ENCODE results near the gene NEIL1.
A peak's percentile ranks its signal among the peaks of the same experiment; 100 is the strongest.
"Not testable (repeated sequence)": the region's sequence is repeated elsewhere in the genome, so short reads cannot be mapped to it uniquely, and the experiment has no call there.

NEIL1 gene

DNA sequence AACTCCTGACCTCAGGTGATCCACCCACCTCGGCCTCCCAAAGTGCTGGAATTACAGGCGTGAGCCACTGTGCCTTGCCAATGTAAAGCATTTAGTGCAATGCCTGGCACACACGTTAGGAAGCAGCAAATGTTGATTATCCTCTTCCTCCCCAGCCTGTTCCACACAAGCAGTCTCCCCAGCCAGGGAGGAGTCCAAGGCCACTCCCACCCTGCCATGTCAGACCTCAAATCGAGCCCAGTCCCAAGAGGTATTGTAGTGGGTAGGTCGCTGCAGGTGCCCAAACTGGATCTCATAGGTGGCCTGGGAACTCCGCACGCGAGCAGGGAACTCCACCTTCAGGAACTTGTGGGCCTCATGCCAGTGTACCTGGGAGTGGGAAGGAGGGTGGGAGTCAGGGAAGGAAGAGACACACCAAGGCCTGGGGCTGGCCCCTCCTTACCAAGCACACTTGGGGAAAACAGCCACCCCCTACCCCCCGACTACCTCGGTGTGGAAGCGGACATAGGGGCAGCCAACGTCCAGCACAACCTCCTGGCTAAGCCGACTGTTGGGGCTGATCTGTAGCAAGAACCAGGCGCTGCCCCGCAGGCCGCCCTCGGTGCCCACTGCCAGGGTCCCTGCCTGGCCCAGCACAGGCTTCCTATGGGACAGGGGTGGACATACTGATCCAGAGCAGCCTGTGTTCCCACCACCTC is 11.3 kb downstream of the NEIL1 start:
- DNase-seq: no peak

DNA sequence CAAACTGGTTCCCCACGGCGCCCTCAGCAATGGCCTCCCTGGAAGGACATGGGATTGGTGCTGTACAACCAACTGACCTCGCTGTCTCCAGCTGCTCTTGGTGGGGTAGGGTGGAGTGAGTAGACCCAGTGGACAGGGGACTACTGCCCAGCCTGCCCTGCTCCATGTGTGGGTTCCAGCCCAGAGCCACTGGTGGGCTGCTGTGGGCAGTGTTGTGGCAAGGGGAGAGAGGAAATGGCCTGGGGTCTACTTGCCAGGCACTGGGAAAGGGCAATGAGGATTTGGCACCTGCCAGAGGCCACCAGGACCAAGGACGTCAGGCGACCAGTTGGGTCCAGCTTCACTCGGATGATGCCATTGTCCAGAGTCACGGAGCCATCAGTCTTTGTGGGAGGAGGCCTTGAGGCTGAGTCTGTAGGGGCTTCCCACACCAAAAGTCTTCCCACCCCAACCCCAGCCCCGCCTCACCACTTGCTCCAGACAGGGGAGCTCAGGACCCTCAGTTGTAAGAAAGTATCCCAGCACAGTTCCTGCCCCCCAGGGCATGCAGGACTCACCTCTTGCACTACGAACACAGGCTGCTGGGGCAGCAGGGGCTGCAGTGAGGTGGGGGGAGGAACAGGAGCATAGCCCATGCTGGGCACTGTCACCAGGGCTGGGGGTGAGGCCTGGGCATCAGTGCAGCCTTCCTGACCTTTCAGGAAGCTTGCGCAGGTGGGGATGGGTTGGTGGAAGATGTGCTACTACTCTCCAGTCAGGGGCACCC is 12.1 kb downstream of the NEIL1 start:
- DNase-seq: no peak

DNA sequence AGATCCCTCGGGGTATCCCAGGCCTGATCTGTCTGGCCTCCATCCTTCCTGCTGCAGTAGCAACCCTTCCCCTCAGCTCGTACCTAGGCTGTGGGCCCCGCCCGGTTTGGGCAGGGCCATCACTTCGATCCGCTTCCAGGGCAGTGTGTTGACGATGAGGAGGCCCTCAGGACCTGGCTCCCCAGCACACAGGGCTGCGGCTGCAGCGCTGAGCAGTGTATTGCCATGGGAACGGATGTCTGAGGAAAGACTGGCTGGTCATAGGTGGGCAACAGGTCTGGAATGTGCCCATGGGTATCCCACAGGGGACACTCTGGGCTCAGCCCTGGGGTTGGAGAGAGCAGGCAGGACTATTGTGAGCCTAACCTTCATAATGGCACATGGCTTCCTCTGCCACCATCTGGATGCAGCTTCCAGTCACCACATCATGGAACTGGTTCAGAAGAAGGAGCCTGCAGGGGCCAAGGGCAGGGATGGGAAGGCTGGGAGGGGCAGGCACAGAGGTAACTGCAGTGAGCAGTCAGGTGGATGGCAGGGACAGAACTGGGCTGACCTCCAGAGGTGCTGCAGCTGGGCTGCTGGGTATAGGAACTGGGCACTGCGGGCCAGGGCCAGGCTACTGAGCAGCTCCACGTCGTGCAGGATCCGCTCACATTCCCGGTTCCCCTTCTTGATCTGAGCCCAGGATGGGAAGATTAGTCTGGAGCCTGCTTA is 12.9 kb downstream of the NEIL1 start:
- DNase-seq: no peak

DNA sequence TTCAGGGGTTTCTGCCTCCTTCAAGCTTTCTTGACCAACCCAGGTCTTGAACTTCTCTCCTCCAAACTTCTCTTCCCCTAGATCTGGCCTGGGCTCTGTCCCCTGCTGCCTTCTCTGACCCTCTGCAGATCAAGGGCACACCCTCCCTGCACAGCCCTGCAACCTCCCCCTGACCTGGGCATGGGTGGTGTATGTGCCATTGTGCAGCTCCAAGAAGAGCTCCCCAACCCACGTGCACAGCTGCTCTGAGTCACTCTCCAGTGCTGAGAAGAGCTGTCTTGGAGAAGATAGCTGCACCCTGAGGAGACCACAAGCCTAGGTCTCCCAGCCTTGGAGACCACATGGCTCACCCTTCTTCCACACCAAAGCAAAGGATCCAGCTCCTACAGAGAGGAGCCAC is 13.6 kb downstream of the NEIL1 start:
- no peak for DNase-seq

DNA sequence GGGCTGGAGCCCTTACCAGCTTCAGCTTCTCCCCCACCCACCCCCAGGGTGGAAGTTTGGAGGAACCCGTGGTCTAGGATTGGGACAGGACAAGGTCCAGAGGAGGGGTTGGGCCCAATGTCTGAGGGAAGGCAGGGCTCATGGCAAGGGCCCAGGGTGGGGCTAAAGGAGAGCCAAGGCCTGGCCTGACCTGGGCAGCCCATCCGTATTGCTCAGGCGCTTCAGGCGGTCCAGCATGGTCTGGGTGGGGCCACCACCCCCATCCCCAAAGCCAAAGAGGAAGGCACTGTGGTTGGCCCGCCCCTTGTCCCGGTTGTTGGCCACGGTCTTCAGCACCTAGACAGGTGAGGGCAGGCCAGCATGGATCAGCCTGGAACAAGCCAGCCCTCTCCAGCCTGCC is 14.0 kb downstream of the NEIL1 start:
- no peak for DNase-seq

DNA sequence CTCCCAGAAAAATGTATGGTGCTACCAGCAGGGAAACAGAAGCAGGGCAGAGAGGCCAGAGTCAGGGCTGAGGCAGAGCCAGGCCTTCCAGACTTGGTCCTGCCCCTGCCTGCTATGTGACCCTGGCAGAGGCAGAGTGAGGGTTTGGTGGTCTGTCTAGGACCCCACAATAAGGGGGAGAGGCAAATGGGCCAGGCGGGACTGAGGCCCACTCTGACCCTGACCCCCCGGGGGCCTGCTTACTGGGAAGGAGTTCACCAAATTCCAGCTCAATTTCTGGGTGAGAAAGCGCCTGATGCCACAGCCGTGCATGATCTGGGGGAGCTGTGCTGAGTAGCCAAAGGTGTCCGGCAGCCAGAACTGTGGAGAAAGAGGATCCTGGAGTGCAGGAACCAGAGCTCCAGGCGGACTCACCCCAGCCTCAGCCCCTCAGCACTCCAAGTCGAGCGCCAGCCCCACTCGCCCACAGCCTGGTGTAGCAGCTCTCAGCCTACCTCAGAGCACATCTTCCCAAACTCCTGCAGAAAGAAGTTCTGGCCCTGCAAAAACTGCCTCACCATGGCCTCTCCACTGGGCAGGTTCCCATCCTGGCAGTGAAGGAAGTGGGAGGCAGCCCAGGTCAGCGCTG is 14.6 kb downstream of the NEIL1 start:
- no peak for DNase-seq

DNA sequence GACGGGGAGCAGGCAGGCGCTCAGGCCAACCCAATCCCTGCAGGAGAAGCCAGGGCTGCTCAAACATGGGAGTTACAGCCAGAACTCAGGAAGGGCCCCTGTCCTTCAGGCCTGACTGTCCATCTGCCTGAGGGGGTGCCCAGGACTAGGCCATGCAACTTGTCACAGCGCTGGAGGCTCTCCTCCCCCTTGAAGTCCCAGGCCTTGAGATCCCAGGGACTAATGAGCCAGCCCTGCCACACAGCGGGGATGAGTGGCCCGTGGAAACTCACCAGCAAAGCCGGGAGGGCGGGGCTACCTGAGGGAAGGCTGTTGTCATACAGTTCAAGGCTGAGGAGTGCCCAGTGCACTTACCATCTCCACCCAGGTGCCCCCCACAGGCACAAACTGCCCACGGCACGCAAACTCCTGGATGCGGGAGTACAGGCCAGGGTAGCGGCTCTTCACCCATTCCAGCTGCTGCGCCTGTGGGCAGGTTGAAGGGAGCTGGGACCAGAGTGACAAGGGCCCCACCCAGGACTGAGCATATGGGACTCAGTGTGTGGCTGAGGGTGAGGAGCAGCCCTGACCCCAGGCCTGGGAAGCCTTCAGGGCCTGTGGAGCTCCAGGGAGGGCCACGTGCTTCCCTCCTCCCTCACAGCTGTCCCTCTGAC is 15.3 kb downstream of the NEIL1 start:
- DNase-seq: no peak

DNA sequence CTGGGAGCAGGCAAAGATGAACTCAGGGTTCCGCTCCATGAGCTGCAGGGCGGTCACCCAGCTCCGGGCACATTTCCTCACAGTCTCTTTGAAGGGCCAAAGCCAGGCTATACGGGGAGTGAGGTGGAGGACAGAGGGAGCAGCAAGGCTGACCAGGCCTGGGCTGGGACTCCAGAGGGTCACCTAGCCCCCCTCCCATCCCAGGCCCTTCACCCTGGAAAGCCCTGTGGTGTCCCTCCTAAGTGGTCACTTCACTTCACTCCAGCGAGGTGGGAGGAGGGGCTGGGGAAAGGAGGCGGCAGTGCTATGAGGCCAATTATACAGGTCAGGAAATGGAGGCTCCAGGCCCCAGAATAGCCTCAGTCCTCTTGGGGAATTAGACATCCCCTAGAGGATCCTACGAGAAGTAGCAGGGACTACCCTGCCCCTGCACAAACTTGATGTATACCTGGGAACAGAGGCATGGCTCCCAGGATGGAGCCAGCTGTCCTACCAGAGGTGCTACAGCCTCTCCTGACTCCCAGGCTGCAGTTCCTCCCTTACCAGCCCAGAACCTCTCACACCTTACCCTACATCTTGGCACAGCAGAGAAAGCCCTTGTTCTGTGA is 15.9 kb downstream of the NEIL1 start:
- DNase-seq: no peak

DNA sequence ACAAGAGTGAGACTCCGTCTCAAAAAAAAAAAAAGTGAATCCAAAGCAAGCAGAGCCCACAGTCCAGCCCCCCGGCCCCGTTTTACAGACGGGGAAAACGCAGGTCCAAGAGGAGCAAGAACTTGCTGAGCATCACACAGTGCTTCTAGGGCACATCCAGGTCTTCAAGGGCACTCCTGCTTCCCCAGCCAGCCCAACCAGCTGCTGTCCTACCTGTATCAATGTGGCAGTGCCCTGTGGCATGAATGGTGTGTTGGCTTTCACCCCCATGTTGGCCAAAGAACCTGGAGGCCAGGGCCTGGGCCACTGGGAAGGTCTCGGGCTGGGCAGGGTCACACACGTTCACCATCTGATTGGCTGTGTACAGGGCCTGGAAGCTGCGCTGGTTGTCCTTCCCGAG is 16.9 kb downstream of the NEIL1 start:
- no peak for DNase-seq

DNA sequence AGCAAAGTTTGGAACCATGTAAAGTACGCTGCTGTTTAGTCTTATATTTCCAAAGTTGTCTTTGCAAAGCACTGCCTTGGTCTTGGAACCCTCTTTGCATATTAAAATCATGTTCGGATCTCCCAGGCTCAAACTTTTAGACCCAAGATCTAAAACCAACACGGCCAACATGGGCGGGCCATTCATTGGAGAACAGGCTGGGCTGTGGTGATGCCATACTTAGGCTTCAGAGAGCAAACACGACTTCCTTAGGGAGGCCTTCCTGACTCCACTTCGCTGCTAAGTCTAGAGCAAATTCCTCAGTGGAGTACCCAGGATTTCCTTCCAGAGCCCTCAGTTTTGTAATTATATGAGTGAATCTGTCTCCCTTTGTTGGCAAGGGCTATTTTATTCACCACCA is 18.0 kb downstream of the NEIL1 start:
- DNase-seq: no peak

DNA sequence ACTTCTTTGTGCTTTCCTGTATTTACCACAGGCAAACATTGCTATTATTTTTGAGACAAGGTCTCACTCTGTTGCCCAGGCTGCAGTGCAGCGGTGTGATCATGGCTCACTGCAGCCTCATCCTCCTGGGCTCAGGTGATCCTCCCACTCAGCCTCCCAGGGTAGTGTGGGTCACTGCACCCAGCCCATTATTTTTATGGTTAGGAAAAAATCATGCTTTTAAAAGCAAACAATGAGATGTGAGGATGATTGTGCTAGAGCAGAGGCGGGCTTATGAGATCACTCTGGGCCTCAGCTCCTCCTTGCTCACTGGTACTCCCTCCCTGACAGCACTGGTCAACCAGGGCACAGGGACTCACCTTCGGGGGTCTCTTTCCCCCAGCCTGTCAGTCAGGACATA is 19.3 kb downstream of the NEIL1 start:
- DNase-seq: no peak

DNA sequence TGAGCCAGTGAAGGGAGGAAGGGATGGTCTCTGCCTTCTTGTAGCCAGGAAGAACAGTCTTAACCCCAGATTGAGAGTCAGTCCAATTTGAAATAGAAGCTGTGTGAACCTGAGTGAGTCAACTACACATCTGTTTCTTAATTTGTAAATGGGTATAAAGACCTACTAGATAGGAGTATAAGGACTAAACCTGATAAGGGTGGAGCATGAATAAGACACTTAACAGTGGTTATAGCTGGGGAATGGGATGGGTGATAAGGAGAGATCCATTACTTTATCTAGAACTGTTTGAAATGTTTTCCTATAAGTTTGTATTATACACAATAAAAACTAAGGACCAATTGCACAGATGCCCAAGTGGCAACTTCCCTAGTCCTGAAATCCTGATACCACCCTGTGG is 20.2 kb downstream of the NEIL1 start:
- no peak for DNase-seq

DNA sequence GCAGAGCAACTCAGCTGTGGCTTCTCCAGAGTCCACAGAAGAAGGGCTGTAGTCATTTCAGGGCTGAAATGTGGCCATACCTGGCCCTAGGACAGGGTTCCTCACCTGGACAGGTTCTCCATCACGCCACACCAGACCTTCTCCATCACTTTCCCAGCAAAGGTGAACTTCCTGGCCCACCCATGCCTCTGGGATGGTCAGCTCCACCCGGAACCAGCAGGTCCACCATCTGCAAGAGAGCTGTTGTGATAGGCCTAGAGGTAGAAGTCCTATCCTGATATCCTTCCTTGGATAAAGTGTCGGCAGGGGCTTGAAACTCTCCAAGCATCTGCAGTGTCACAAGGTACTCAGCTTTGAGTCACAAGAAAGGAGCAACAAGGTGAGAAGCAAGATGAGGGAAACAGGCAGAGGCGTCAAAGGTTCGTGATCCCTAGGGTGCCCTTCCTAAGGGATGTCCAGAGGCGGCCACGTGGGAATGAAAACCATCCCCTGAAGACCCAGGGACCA is 20.6 kb downstream of the NEIL1 start:
- DNase-seq: no peak

DNA sequence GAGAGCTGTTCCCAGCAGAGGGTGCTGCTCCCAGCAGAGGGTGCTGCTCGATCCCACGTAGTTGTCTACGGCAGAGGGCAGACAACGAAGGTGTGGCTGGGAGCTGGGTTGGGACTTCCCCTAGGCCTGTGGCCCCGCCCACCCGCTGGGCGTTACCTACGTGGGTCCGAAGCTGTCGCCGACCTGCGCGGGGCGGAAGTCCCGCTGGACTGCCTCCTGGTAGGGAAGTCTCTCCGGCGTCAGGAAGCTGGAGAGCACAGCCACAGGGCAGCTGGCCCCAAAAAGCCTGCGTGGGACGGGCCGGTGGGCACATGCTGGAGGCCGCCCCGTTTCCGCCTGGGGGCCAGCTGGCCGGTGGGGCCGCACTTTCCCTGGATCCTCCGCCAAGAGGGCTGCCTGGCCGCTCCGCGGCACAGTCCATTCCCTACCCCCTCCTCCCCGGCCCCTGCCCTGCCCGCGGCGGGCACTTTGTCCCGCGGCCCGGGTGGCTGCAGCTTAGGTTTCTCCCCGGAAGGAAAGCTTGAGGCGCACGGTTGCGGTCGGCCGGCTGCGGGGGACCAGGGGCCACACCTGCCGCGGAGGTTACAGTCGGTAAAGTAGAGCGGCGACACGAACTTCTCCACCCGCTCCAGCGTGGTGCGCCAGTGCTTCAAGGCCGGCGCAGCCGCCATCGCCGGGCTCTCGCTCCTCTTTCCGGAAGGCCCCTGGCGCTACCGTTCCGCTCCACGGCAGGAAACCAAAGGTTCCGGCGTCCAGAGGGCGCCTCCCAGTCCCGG is 21.3 kb downstream of the NEIL1 start, which contains the start of gene MAN2C1:
TSS of gene MAN2C1 (minus strand) at position 695 of the 776 bp plus-strand sequence. CDS start at position 671, 24 bp downstream.
- peak; percentile 93 to 94 for DNase-seq

DNA sequence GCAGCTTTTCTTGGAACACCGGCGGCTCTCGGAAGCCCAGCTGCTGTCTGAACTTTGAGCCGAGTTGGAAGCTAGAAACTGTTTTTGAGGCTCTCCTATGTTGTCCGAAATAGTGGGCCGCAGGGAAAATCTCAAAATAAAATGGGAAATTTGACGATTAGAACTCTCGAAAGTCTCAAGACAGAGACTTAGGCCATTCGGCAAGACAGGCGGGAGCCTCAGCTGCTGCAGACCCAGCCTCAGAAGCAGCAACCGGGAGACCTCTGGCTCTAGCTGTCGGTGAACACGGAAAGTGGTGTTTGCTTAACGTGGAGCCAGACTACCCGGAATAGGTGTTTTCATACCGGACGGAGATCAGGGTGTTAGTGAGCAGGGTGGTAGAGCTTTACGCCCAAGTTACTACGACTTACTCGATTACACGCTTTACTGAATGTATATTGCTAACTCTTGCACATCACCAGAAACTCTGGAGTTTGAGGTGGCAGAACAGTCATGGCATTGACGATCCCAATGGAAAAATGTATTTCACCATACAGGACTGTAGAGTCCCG is 21.9 kb downstream of the NEIL1 start:
- DNase-seq: peak in 1 of 2 donors; percentile 40

DNA sequence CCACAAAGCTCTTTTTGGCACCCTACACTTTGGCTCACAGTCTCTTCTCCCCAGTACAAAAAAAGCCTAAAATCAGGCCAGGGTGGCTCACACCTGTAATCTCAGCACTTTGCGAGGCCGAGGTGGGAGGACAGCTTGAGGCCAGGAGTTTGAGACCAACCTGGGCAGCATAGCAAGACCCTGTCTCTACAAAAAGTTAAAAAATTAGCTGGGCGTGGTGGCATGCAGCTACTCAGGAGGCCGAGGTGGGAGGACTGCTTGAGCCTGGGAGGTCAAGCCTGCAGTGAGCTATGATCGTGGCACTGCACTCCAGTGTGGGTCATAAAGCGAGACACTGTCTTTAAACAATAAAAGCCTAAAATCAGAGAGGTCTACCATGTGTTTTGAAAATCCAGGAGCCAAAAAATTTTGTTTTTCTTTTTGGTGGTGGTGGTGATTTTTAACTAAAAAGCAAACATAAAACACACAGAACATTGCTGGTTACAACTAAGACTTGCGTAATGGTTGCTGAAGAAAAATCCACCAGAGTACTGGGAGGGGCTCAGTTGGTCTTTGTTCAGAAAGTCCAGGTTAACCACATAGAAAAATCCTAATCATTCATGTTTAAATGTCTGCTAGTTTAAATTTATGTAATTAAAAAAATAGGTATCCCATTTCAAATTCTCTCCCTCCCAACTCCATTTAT is 23.2 kb downstream of the NEIL1 start:
- no peak for DNase-seq

DNA sequence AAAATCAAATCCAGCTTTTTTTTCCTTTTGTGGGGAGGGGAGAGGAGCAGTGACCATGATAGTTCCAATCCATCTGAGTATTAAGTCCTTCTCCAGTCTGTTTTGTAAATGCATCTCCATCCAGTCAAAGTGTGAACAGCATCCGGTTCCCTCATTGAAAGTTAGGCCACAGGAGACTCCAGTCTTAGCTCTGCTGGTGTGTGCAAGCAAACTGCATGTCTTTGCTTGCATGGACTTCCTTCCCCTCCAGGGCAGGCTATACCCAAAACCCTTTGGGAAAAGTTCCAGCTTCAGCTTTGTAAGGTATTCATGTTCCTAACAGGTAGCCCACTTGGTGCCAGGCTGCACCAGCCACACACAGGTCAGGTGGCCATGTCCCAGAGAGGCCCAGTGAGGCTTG is 24.6 kb downstream of the NEIL1 start:
- no peak for DNase-seq

DNA sequence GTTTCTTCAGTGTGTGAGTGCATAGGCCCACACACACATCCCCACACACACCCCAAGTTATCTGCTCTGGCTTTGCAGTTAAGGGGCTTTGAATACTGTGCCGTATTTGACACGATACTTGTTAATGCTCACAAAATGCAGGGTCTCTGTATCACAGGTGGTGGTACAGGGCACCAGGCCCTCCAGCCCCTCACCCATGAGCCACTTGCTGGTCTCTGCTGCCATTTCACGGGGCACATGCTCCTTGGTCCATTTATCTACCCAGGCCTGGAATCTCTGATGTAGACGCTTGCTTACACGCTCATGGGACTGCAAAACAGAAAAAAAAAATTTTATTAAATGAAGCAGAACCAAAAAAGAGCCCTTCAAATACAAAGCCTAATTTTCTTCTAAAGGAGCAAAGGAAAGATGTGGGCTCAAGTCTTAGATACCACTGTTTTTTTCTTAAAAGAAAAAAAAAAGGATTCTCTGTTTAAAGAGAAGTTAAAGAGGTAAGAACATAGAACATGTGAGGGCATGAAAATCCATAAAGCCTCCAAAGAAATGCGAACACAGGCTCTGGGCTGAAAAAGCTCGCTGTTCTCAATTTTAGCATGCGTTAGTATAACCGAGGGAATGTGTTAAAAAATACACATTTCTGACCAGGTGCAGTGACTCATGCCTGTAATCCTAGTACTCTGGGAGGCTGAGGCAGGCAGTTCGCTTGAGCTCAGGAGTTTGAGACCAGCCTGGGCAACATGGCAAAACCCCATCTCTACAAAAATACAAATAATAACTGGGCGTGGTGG is 25.3 kb downstream of the NEIL1 start:
- no peak for DNase-seq

DNA sequence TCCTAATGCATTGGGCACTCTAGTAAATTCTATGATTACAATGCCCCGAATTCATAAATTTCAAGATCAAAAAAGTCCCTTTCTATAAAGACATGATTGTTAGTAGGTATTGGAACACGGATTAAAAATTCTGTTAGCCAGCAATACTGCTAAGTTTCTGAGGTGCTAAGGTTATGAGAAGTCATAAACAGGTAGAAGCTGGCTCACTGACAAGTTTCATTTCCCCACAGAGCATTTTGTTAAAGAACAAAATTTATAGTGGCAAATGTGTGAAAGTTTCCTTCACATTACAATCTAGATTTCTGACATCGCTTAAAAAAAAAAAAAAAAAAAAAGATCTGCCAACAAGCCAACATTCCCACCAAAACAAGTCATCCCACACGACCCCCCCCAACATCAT is 33.9 kb downstream of the NEIL1 start:
- DNase-seq: no peak

DNA sequence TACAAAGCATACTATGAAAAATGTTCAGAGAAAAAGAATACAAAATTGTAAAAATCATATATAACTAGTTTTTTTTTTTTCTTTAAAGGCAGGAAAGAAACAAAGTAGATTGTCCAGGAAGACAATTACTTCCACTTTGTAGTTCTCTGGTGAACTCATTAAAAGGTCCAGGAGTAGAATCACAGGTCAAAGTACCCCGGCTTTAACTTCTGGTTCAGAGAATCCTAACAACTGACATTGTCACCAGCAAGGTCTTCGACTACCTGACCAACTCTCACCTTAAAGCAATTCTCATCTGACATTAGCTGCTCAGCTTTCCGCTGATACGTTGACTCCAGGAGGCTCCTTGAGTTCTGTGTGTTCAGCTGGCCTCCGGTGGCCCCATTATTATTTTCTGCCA is 37.1 kb downstream of the NEIL1 start:
- not testable (repeated sequence) for DNase-seq

Measured in CD4-positive, alpha-beta T cell treated with Interleukin-1 beta for 1 hour (primary cell).